NCI-H82 treated with DMSO at 0.1 percent for 48 hours (cell line): Measurements from ENCODE around the gene PABPN1L.

Source experiments
- DNase-seq: peaks from one replicate; lab custom pipeline; 2025; ENCODE audit not compliant: unreplicated experiment; lab: John Stamatoyannopoulos, UW

The PABPN1L gene

GRCh38 chr16:88866151-88866920, at the start of gene PABPN1L:
Gene PABPN1L, minus strand, starts transcription at chr16:88866660. Its CDS starts 54 bp downstream, at chr16:88866606.
- DNase-seq, result no peak

DNA sequence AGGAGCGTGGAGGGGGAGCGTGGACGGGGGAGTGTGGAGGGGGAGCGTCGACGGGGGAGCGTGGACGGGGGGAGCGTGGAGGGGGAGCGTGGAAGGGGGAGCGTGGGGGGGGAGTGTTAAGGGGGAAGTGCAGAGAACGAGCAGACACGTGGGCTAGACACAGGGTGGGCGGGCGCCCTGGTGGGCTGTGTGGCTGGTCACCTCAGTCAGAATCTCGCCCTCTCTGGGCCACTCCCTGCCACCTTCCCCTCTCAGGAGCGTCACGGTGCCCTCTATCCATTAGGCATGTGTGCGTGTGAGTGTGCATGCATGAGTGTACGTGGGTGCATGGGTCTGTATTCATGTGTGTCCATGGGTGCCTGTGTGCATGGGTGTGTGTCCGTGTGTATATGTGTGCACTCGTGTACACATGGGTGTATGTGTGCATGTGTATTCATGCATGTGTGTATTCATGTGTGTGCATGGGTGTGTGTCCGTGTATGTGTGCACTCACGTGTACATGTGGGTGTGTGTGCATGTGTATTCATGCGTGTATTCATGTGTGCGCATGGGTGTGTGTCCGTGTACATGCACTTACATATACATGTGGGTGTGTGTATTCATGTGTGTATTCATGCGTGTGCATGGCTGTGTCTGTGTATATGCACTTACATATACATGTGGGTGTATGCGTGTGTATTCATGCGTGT, 49.3 kb upstream of the PABPN1L start:
- DNase-seq, result no peak

GRCh38 chr16:88914750-88915368, 48.4 kb upstream of the PABPN1L start:
- no peak for DNase-seq

- DNase-seq, result no peak
These were observed 47.4 kb upstream of the PABPN1L start for GRCh38 chr16:88913870-88914269.

DNA sequence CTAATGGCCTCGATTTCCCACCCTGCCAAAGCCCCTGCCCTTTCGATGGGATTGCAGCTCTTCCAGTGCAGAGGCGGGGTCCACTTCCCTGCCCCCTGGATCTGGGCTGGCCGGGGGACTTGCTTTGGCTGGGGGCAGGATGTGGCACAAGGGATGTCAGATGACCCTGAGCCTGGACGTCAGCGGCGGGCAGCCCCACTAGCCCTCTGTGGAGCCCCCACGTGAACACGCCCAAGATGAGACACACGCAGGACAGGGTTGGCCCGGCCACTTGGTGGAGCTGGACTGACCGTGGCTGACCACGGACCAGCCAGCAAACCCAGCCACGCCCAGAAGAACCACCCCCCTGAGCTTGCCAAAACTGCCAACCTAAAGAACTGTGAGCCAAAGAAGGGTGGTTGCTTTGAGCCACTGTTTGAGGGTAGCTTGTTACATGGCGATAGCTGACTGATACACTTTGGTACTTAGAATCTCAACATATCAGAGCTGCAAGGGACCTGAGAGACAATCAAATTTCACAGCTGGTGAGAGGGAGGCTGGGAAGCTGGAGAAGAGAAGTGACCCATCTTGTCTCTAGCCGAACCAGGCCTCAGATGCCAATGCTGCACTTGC, 46.6 kb upstream of the PABPN1L start:
- no peak for DNase-seq

GRCh38 chr16:88912556-88912955, 46.1 kb upstream of the PABPN1L start:
- DNase-seq, result no peak

GRCh38 chr16:88911946-88912310, 45.5 kb upstream of the PABPN1L start:
- no peak for DNase-seq

DNA sequence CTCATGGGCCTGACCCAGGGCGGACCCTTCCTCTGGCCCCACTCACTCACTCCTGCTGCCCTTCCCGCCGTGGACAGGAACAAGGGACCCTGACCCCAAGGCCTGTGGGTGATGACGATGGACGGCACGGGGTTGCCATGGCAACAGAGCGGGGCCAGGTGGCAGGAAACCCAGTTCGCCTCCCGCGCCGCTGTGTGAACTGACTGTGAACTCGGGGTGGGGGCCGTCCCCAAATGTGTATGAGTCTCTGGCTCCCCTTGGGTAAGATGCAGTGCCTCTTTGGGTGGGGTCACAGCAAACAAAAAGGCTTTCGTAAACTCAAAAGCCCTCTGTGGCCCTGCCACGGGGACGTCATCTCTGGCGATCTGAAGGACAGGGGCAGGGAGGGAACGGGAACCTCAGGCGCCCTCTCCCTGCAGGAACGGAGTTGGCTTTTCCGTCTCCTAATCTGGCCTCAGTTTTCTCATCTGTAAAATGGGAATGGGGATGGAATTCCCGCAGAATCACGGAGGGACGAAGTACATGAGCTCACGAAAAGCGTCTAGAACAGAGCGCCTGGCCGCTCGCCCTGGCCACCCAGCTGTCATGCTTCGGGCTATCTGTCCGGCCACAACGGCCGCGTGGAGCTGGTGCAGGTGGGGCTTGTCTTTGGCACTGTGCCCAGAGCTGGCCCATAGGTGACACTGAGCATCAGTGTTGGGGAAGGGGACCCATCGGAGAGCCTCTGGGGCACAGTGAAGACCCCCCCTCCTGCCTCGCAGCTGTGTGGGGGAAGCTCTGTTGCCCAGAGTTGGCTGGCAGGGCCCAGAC, 44.9 kb upstream of the PABPN1L start:
- DNase-seq, result no peak

DNA sequence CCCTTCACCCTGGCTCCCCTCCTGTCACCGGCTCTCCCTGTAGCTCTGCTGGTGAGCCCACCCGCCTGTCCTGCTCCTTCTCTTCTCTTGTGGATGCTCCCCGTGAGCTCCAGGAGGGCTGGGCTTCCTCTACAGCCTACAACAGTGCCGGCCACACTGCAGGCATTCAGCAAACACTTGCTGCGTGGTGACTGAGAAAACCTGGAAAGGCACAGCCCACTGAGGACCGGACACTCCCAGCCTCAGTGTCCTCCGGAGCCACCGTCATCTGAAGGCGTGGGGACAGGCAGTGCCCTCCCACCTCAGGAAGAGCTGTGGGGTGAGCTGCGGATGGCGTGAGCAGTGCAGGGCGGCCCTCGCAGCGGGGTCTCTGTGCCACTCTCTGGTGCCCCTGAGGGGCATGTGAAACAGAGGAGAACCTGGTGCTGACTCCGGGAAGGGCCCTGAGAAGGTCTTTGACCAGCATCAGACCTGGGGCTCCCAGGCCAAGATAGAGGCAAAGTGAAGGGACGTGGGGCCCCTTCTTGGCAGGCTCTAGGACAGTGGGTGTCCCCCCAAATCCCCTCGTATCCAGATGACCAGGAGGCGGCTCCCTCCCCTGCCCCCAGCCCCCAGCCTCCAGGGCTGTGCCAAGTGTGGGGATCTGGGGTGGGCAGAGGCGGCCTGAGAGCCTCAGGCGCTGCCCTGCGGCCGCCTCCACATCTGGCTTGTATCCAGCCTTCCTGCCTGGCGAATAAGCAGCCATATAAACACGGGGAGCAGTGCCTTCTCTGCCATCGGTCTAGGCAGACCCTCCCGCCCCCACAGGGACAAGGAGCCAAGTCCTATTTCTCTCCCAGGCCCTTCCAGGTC, 44.0 kb upstream of the PABPN1L start:
- no peak for DNase-seq

GRCh38 chr16:88909431-88910210, 43.2 kb upstream of the PABPN1L start:
- no peak for DNase-seq

GRCh38 chr16:88908307-88908706, 41.8 kb upstream of the PABPN1L start:
- DNase-seq, result no peak

DNA sequence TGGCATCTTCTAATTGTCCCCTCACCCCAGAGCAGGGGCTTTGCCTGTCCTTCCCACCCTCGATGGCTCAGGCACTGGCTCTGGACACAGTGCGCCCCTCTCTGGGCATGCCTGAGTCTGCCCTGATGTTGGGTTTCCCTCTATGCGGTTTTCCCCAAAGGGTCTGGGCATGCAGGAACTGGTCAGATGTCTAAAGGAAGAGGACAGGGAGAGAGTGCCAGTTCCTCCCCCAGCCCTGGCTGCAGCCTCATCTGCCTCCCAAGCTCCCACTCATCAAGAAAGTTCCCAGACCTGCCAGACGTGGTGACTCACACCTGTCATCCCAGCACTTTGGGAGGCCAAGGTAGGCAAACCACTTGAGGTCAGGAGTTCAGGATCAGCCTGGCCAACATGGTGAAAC, 41.3 kb upstream of the PABPN1L start:
- DNase-seq, result no peak

- DNase-seq, result no peak
These were observed 40.2 kb upstream of the PABPN1L start for GRCh38 chr16:88906535-88907105.

- no peak for DNase-seq
These were observed 39.6 kb upstream of the PABPN1L start for GRCh38 chr16:88906020-88906419.

DNA sequence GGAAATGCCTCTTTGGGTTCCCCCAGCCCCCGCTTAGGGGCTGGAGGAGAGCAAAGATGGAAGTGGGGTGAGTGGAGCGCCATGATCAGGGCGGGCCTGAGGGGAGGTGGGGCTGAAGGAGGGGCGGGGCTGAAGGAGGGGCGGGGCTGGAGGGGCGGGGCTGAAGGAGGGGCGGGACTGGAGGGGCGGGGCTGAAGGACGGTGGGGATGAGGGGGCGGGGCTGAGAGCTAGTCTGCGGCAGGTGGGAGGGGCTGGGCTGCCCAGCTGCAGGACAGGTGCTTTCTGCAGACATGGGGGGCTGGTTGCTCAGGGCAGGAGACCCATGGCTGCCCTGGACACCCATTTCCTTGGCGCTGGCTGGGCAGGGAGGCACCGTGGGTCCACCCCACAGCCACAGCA, 39.1 kb upstream of the PABPN1L start:
- no peak for DNase-seq

- DNase-seq, result no peak
These were observed 38.4 kb upstream of the PABPN1L start for GRCh38 chr16:88904676-88905365.

DNA sequence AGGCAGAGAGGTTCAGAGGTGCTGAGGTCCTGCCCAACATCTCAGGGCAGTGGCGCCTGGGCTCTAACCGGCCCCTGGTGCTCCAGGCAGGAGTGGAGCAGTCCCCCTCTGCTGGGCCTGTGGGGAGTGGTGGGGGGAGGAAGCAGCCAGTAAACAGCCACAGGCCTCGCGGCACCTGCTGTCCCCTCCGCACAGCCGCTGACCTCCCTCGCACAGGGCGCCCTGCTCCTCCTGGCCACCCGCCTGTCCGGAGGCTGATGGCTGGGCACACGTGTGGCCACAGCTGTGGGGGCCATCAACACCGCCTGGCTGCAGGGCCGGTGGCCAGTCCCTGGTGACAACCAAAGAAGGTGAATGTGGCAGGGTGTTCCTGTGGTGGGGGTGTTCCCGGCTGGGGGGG, 36.8 kb upstream of the PABPN1L start:
- DNase-seq, result no peak

GRCh38 chr16:88902744-88903143, 36.3 kb upstream of the PABPN1L start:
- DNase-seq, result no peak
